AG09309 (cell line): ENCODE data around the gene LPIN1.

Experiments used
- DNase-seq: peaks from one replicate; pipeline ENCODE4 v3.0.0-alpha.2; 2010; ENCODE audit warnings: low read depth
- H3K4me3 ChIP-seq: 2 replicates; pipeline ENCODE4 v1.5.1; 2011; ENCODE audit warnings: mild to moderate bottlenecking, low read depth, low read length, moderate library complexity; ENCODE audit not compliant: control insufficient read depth
- TF ChIP-seq, protein P1 (sequence below): IDR thresholded peaks from 2 replicates; pipeline ENCODE4 v1.5.1; 2011; ENCODE audit warnings: mild to moderate bottlenecking, low read depth, low read length, inconsistent platforms; ENCODE audit not compliant: insufficient read depth, control insufficient read depth; ENCODE audit errors: missing control alignments

The LPIN1 gene

GRCh38 chr2:11805920-11806319 is 59.5 kb downstream of the LPIN1 start:
- H3K4me3 ChIP-seq: no peak overlapping the region
- TF ChIP-seq, protein P1, sequence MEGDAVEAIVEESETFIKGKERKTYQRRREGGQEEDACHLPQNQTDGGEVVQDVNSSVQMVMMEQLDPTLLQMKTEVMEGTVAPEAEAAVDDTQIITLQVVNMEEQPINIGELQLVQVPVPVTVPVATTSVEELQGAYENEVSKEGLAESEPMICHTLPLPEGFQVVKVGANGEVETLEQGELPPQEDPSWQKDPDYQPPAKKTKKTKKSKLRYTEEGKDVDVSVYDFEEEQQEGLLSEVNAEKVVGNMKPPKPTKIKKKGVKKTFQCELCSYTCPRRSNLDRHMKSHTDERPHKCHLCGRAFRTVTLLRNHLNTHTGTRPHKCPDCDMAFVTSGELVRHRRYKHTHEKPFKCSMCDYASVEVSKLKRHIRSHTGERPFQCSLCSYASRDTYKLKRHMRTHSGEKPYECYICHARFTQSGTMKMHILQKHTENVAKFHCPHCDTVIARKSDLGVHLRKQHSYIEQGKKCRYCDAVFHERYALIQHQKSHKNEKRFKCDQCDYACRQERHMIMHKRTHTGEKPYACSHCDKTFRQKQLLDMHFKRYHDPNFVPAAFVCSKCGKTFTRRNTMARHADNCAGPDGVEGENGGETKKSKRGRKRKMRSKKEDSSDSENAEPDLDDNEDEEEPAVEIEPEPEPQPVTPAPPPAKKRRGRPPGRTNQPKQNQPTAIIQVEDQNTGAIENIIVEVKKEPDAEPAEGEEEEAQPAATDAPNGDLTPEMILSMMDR: no peak
- no peak for DNase-seq

DNA sequence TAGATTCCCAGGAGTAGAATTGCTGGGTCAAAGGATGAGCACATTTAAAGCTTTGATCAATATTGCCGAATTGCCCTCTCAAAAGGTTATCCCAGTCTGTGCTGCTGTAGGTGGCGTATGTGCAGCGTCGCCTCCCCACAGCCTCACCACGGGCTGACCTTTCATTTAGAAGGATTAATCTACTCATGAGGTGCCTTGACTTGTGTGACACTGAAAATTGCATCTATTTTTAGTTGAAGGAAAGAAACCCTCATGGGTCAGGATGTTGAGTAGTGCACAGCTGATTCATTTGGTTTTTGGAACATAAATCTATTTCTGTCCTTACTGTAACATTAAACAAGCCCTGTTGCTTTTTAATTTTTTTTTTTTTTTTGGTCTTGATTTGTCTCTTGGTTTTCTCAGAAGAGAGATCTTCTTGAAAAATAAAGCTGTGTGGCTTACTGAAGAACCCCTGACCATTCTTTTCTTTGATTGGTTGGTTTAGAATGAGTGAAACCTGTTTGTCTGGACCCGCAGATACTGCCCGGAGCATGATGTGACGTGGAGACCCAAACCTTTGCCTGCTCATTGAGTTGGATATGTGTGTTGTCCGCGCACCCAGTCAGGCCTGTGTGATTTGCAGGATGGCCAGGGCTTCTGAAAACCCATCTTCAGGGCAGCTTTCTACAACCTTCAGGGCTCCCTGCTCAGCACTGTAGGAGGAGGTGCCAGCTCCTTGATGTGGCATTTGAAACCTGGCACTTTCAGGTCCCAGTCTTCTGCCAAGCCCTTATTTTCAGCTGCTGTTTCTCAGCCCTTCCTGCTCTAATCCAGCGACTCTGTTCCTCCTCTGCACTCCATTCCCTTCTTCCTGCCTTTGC is 61.0 kb downstream of the LPIN1 start:
- no peak for DNase-seq
- H3K4me3 ChIP-seq: no peak overlapping the region
- TF ChIP-seq, protein P1: no peak

GRCh38 chr2:11808016-11808400 is 61.6 kb downstream of the LPIN1 start:
- DNase-seq: no peak
- TF ChIP-seq, protein P1: no peak

GRCh38 chr2:11809586-11810236 is 63.3 kb downstream of the LPIN1 start:
- TF ChIP-seq, protein P1: no peak
- no peak for DNase-seq
- H3K4me3 ChIP-seq: no peak overlapping the region

More at GRCh38 chr2:11808016-11808400, 61.6 kb downstream of the LPIN1 start:
- H3K4me3 ChIP-seq: no peak overlapping the region

DNA sequence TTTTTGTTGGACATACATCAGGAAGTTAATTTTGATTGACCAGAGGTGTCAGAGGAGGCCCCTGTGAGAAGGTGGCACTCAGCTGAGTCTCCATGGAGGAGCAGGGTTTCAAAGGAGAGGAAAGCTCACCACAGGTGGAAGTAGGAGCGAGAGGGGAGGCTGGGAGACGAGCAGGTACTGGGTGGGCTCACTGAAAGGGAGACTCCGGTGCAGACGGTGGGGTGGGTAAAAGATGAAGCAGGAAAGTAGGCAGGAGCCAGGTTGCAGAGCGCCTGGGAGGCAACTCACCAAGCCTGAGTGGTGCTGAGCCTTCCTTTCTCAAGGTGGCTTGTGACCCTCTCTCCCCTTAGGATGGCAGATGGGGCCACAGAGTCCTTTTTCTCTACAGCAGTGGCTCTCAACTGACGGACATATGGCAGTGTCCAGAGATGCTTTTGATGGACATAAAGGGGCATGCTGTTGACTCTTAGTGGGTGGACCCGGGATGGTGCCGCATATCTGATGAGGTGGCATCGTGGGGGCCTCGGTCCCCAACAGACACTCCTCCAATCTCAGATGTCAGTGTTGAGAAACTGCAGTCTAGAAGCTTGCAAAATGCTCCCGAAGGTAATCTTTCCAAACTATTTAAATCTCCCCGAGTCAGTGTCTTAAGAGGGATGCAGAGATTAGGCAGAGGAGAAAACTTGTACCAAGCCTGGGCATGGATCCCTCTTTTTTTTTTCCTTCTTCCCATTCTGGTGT is 64.0 kb downstream of the LPIN1 start:
- TF ChIP-seq, protein P1: no peak
- no peak for DNase-seq
- no peak overlapping the region for H3K4me3 ChIP-seq

DNA sequence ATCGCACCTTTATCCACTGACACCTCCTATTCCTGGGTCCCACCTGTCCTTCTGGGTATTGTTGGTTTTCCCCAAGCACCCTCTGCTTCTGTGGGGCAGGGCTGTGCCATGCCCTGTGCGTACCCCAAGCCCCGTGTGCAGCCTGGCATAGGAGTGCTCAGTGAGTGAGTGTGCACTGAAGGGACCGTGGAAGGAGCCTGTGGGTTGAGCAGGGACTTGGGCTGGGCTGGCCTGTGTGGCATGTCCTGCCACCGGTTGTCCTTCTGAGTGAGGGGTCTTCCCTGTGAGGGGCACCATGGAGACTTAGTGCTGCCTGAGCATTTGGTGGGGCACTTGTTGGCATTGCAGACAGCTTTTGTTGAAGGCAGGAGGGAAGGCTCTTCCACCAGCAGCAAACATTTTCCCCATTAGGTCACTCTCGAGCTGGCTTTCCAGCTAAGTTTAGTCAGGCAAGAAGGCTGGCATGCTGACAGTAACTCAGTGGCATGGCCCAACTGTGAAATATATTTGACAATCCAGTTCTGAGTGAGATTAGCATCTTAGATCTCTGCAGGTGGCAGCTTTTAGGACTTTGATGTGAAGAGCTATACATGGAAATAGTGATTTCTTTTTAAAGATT is 64.7 kb downstream of the LPIN1 start:
- no peak for DNase-seq
- TF ChIP-seq, protein P1: no peak
- H3K4me3 ChIP-seq: no peak overlapping the region
